GM19025 (cell line): ENCODE results near the gene ADAP1.
A peak's percentile ranks its signal among the peaks of the same experiment; 100 is the strongest.
"Not testable (repeated sequence)": the region's sequence is repeated elsewhere in the genome, so short reads cannot be mapped to it uniquely, and the experiment has no call there.

Source experiments
- ATAC-seq: cut with Tn5 transposase; IDR thresholded peaks from one replicate; pipeline ENCODE4 v1.9.1; 2021; ENCODE audit warnings: mild to moderate bottlenecking, low read depth, moderate library complexity; ENCODE audit not compliant: unreplicated experiment

The ADAP1 gene

GRCh38 chr7:954330-955238, at the start of gene ADAP1:
ADAP1 (minus strand) TSS chr7:954680; CDS start chr7:954477, 203 bp downstream.
- ATAC-seq, result peak; percentile 50

- ATAC-seq, result not testable (repeated sequence)
These were observed 48.0 kb upstream of the ADAP1 start for GRCh38 chr7:1002445-1002844.

GRCh38 chr7:1002026-1002425, 47.5 kb upstream of the ADAP1 start:
- not testable (repeated sequence) for ATAC-seq

GRCh38 chr7:1001069-1001770, 46.7 kb upstream of the ADAP1 start:
- not testable (repeated sequence) for ATAC-seq

- ATAC-seq, result no peak
These were observed 45.8 kb upstream of the ADAP1 start for GRCh38 chr7:999941-1000935.

- ATAC-seq, result no peak
These were observed 44.8 kb upstream of the ADAP1 start for GRCh38 chr7:999149-999879.

GRCh38 chr7:997404-998395, 43.2 kb upstream of the ADAP1 start:
- no peak for ATAC-seq

GRCh38 chr7:996079-996872, 41.8 kb upstream of the ADAP1 start:
- ATAC-seq, result no peak

GRCh38 chr7:995571-995970, 41.1 kb upstream of the ADAP1 start:
- no peak for ATAC-seq

- no peak for ATAC-seq
These were observed 40.3 kb upstream of the ADAP1 start for GRCh38 chr7:994592-995308.

GRCh38 chr7:992709-993607, 38.5 kb upstream of the ADAP1 start:
- ATAC-seq, result peak; percentile 77

- no peak for ATAC-seq
These were observed 37.5 kb upstream of the ADAP1 start for GRCh38 chr7:991729-992656.

- ATAC-seq, result no peak
These were observed 36.7 kb upstream of the ADAP1 start for GRCh38 chr7:990933-991728.

GRCh38 chr7:990352-990932, 36.0 kb upstream of the ADAP1 start:
- ATAC-seq, result no peak
